BLaER1 treated with 17β-estradiol and CSF1 and Interleukin-3, amounts not matched to agents 10 nM and 100 nM (cell line): ENCODE data around the gene SYNJ2BP.
"Not testable (repeated sequence)": the region's sequence is repeated elsewhere in the genome, so short reads cannot be mapped to it uniquely, and the experiment has no call there.

Source experiments
- H3K27ac ChIP-seq, 11 experiments: shearing (Covaris generic); formaldehyde crosslinking; 2 replicates each; pipeline ENCODE4 v1.8.1; 2022
- H3K27me3 ChIP-seq, 11 experiments: shearing (Covaris generic); formaldehyde crosslinking; 2 replicates each; pipeline ENCODE4 v1.8.1; 2022
- H3K36me3 ChIP-seq, 11 experiments: shearing (Covaris generic); formaldehyde crosslinking; 2 replicates each; pipeline ENCODE4 v1.8.1; 2022
- H3K4me1 ChIP-seq, 10 experiments: shearing (Covaris generic); formaldehyde crosslinking; 2 replicates each; pipeline ENCODE4 v1.8.1; 2022
- H3K4me2 ChIP-seq, 11 experiments: shearing (Covaris generic); formaldehyde crosslinking; 2 replicates each; pipeline ENCODE4 v1.8.1; 2022
- H3K4me3 ChIP-seq, 10 experiments: shearing (Covaris generic); formaldehyde crosslinking; 2 replicates each; pipeline ENCODE4 v1.8.1; 2022
- H3K9ac ChIP-seq, 11 experiments: shearing (Covaris generic); formaldehyde crosslinking; 2 replicates each; pipeline ENCODE4 v1.8.1; 2022
- H3K9me3 ChIP-seq, 11 experiments: shearing (Covaris generic); formaldehyde crosslinking; replicated peaks in 1 of 11; 2 replicates each; pipeline ENCODE4 v1.8.1; 2022
- H4K20me1 ChIP-seq, 11 experiments: shearing (Covaris generic); formaldehyde crosslinking; 2 replicates each; pipeline ENCODE4 v1.8.1; 2022
- Cebpa-rat ChIP-seq, 11 experiments: shearing (Covaris generic); IDR thresholded peaks; 2 replicates each; pipeline ENCODE4 v1.8.1; 2022

SYNJ2BP gene

DNA sequence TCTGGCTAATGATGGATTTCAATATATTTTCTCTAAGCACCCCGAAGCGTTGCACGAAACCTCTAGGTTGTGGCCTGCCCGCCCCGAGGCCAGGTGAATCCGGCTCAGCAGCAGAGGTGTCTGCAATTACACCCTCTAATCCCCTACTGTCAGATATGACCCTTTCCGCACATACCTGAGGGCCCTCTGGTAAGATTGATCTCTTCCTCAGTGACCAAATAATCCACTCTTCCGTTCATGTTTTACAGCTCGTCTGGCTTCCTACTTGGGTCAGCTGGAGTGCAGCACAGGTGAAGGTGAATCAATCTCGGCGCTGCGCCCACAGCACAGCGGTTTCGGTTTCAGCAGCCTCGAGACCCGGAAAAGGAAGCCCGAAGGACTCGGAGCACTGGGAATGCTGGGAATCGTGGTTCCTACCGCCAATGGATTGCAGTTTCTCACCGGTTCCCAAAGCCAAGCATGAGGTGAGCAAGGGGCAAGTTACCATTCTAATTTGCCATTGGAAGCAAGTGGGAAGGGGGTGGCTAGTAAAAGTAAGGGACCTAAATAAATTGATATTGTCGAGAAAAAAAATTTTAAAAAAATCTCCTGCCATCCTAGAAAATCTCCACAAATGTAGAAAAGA is at the start of gene SYNJ2BP:
Gene SYNJ2BP, minus strand, starts transcription at position 366 of the 625 bp plus-strand sequence. Its CDS starts 127 bp downstream, at position 239.
- Histone ChIP-seq H4K20me1 (peaks cover 0 to 3% (median 0%) of the 10 kb centered on the region in 11 experiments; a peak in 2 of 22 replicates), H3K9me3 (no peaks in the 10 kb centered on the region), H3K9ac (peak within 1 kb of the TSS; percentile 62 to 84 (median 78)), H3K27me3 (no peaks in the 10 kb centered on the region), H3K27ac (peak within 1 kb of the TSS; percentile 28 to 76 (median 66); a peak in 20 of 22 replicates), H3K4me1 (peaks cover 0 to 21% (median 13%) of the 10 kb centered on the region in 10 experiments; a peak in 15 of 20 replicates), H3K4me2 (peak within 1 kb of the TSS; percentile 70 to 96 (median 84)), H3K4me3 (peak within 1 kb of the TSS; percentile 75 to 92 (median 81)), H3K36me3 (peaks cover 5 to 19% (median 9%) of the 10 kb centered on the region in 11 experiments; a peak in 15 of 22 replicates)
- TF ChIP-seq Cebpa-rat (IDR thresholded peaks at IDR 0.05) = no peak

GRCh38 chr14:70454731-70455130 is 37.8 kb upstream of the SYNJ2BP start:
- TF ChIP-seq Cebpa-rat (IDR thresholded peaks at IDR 0.05) = no peak
- H3K27ac ChIP-seq = no peak overlapping the region
- H3K9ac ChIP-seq = no peak overlapping the region
- H3K4me3 ChIP-seq = no peak overlapping the region
- H3K9me3 ChIP-seq = no peaks in the 10 kb centered on the region
- H3K27me3 ChIP-seq = no peaks in the 10 kb centered on the region
- no peaks in the 10 kb centered on the region for H3K36me3 ChIP-seq
- peaks cover 0 to 5% (median 0%) of the 10 kb centered on the region in 10 experiments; a peak in 1 of 20 replicates for H3K4me1 ChIP-seq
- no peaks in the 10 kb centered on the region for H4K20me1 ChIP-seq
- no peak overlapping the region for H3K4me2 ChIP-seq

- Histone ChIP-seq H3K4me3 (no peak within 1 kb of the TSS), H3K4me1 (peaks cover 0 to 5% (median 0%) of the 10 kb centered on the region in 10 experiments; a peak in 1 of 20 replicates), H3K27ac (no peak within 1 kb of the TSS), H3K27me3 (no peaks in the 10 kb centered on the region), H3K9ac (no peak within 1 kb of the TSS), H3K4me2 (no peak within 1 kb of the TSS), H3K36me3 (0 out of 22 replicates have a peak, but pooled peaks cover 0 to under 1% (median 0%) of the 10 kb centered on the region in 11 experiments), H4K20me1 (no peaks in the 10 kb centered on the region), H3K9me3 (peaks cover under 1 to 8% (median 5%) of the 10 kb centered on the region in 11 experiments; a peak in 17 of 22 replicates)
- TF ChIP-seq Cebpa-rat (IDR thresholded peaks at IDR 0.05) = no peak
Observed at GRCh38 chr14:70451874-70452273, 35.0 kb upstream of the SYNJ2BP start, which contains the start of gene ADAM21. ADAM21 (plus strand) TSS chr14:70452174; CDS start chr14:70457500, 5,326 bp downstream.

GRCh38 chr14:70448633-70449340 is 31.9 kb upstream of the SYNJ2BP start:
- Histone ChIP-seq H3K27me3 (no peaks in the 10 kb centered on the region), H3K9me3 (peaks cover 31 to 39% (median 36%) of the 10 kb centered on the region in 11 experiments), H3K9ac (no peak overlapping the region), H3K4me3 (no peak overlapping the region), H3K27ac (no peak overlapping the region), H3K36me3 (peaks cover 0 to 9% (median 0%) of the 10 kb centered on the region in 11 experiments; a peak in 6 of 22 replicates), H3K4me2 (no peak overlapping the region), H3K4me1 (no peaks in the 10 kb centered on the region), H4K20me1 (no peaks in the 10 kb centered on the region)
- TF ChIP-seq Cebpa-rat (IDR thresholded peaks at IDR 0.05) = no peak

DNA sequence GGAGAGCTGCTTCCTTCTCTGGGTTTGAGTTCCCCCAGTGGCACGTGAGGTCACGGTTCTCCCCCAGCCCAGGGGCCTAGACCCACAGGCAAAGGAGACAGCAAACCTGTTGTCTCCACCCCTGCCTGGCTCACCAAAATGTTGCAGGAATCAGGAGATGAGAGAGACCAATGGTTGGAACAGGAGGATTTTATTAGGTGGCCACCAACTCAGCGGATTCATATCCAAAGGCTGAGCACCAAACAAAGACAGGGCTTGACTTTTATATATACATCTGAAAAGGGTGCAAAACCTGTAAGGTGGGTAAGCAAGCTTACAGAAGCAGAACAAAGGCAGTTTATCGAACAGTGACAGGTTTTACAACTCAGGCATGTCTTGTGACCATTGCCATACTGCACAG is 25.9 kb upstream of the SYNJ2BP start:
- Histone ChIP-seq H3K4me1 (no peaks in the 10 kb centered on the region), H3K36me3 (peaks cover 0 to 24% (median 14%) of the 10 kb centered on the region in 11 experiments; a peak in 9 of 22 replicates), H3K9me3 (peaks cover 72 to 96% (median 91%) of the 10 kb centered on the region in 11 experiments), H3K27me3 (no peaks in the 10 kb centered on the region), H3K9ac (no peak overlapping the region), H4K20me1 (no peaks in the 10 kb centered on the region), H3K4me2 (no peak overlapping the region), H3K4me3 (peak overlapping the region in 2 of 10 experiments; percentile 3 to 44; a peak in 1 of 20 replicates), H3K27ac (no peak overlapping the region)
- no peak for TF ChIP-seq Cebpa-rat (IDR thresholded peaks at IDR 0.05)

GRCh38 chr14:70441641-70442040 is 24.8 kb upstream of the SYNJ2BP start:
- Histone ChIP-seq H3K9ac (no peak overlapping the region), H4K20me1 (no peaks in the 10 kb centered on the region), H3K4me2 (no peak overlapping the region), H3K36me3 (peaks cover 0 to 24% (median 14%) of the 10 kb centered on the region in 11 experiments; a peak in 9 of 22 replicates), H3K4me3 (no peak overlapping the region), H3K27ac (no peak overlapping the region), H3K9me3 (peaks cover 76 to 100% (median 94%) of the 10 kb centered on the region in 11 experiments), H3K27me3 (no peaks in the 10 kb centered on the region), H3K4me1 (no peaks in the 10 kb centered on the region)
- TF ChIP-seq Cebpa-rat (IDR thresholded peaks at IDR 0.05) = no peak

DNA sequence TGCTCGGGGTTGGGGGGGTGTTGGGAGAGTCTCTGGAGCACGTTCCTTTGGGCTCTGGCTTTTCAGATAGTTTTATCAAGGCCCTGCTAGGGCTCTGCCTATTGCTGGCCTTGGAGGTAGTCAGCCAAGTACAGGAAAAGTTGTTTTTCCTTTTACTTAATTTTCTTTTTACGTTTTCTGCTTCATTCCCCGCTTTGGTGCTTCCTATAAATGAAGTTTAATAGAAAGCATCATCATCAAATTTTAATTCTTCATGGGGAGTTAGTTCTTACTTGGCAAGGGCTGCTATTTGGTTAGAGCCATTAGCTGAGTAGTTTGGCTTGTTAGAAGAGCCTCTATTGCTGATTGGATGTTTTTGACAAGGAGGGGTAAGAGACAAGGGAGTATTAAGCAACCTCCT is 20.0 kb upstream of the SYNJ2BP start:
- Histone ChIP-seq H3K9me3 (peaks cover 56 to 100% (median 85%) of the 10 kb centered on the region in 11 experiments), H3K27ac (no peak overlapping the region), H3K27me3 (no peaks in the 10 kb centered on the region), H3K4me1 (no peaks in the 10 kb centered on the region), H4K20me1 (no peaks in the 10 kb centered on the region), H3K36me3 (peaks cover 0 to 2% (median 0%) of the 10 kb centered on the region in 11 experiments; a peak in 4 of 22 replicates), H3K9ac (no peak overlapping the region), H3K4me3 (no peak overlapping the region), H3K4me2 (no peak overlapping the region)
- TF ChIP-seq Cebpa-rat (IDR thresholded peaks at IDR 0.05) = no peak

GRCh38 chr14:70426555-70426954 is 9.7 kb upstream of the SYNJ2BP start:
- not testable (repeated sequence) for H3K27ac ChIP-seq, H3K4me3 ChIP-seq

DNA sequence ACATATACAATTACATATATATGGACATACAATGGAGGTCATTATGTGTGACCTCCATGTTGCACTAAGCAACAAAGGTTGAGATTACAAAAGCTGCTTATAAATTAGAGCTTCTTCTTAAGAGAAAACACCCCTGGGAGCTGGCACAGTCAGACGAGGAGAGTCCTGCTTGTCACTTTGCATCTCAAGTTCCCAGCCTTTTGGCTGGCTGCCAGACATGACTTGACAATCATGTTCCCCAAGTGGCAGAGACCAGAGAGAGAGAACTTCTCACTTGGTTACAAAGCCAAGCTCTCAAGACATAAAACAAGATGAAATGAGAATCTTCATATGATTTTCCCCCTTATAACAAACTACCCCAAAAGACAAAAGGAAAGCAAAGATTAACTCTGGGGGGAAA is 8.5 kb upstream of the SYNJ2BP start:
- Histone ChIP-seq H3K4me3 (no peak overlapping the region), H3K9ac (no peak overlapping the region), H3K4me2 (no peak overlapping the region), H3K9me3 (peaks cover 22 to 43% (median 31%) of the 10 kb centered on the region in 11 experiments; a peak in 21 of 22 replicates), H3K27ac (no peak overlapping the region), H3K4me1 (no peaks in the 10 kb centered on the region), H3K36me3 (no peaks in the 10 kb centered on the region), H3K27me3 (no peaks in the 10 kb centered on the region), H4K20me1 (no peaks in the 10 kb centered on the region)
- no peak for TF ChIP-seq Cebpa-rat (IDR thresholded peaks at IDR 0.05)

More at GRCh38 chr14:70426555-70426954, 9.7 kb upstream of the SYNJ2BP start:
- not testable (repeated sequence) for H3K36me3 ChIP-seq, H3K4me1 ChIP-seq, H3K9ac ChIP-seq, H4K20me1 ChIP-seq, H3K27me3 ChIP-seq, H3K4me2 ChIP-seq
- H3K9me3 ChIP-seq = peaks cover 33 to 55% (median 43%) of the 10 kb centered on the region in 11 experiments
